Mesodermal cell (in vitro differentiated cells): Measurements from ENCODE around the gene PRND.
"Not testable (repeated sequence)": the region's sequence is repeated elsewhere in the genome, so short reads cannot be mapped to it uniquely, and the experiment has no call there.

Experiments
- H3K27ac ChIP-seq: 2 replicates; pipeline ENCODE4 v1.7.0; 2013; ENCODE audit warnings: mild to moderate bottlenecking, low read depth, low read length, moderate library complexity; ENCODE audit not compliant: severe bottlenecking
- H3K36me3 ChIP-seq: 2 replicates; pipeline ENCODE4 v1.7.1; 2013; ENCODE audit warnings: mild to moderate bottlenecking, low read length, moderate library complexity; ENCODE audit not compliant: control insufficient read depth, insufficient read depth
- H3K4me1 ChIP-seq: one replicate; pipeline ENCODE4 v1.7.1; 2013; ENCODE audit warnings: mild to moderate bottlenecking, low read length; ENCODE audit not compliant: insufficient read depth, control insufficient read depth, poor library complexity, severe bottlenecking
- H3K4me3 ChIP-seq: 2 replicates; pipeline ENCODE4 v1.7.0; 2013; ENCODE audit warnings: low read length, control low read depth, mild to moderate bottlenecking; ENCODE audit not compliant: insufficient read depth, poor library complexity, severe bottlenecking; ENCODE audit errors: extremely low read depth
- H3K9me3 ChIP-seq: 2 replicates; pipeline ENCODE4 v1.7.1; 2013; ENCODE audit warnings: mild to moderate bottlenecking, low read length, moderate library complexity; ENCODE audit not compliant: control insufficient read depth
- WGBS, 2 experiments: methylation state at CpG; one replicate each; pipeline ENCODE4 v1.1.5; 2013; ENCODE audit warnings: missing lambda C conversion rate in 2 of 2; ENCODE audit not compliant: insufficient coverage in 2 of 2; 5-methylcytosine and 5-hydroxymethylcytosine counted together

The PRND gene

DNA sequence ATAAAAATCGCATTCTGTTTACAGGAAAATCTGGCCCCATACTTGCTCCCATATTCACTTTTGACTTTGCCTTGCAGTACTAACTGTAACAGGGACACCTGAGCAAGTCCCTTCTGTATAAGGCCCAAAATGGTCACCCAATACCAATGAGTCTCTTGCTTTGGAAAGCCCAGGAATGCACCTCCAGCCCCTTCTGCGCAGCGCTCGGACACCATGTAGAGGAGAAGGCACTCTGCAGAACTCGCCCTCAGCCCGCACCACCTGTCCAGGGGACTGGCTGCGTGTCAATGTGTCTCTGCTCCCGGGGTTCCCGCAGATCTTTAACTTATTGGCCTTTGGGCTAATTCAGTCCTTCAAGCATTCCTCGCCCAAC lies 746 bp upstream of the PRND start:
- H3K9me3 ChIP-seq = no peaks in the 10 kb centered on the region
- WGBS, 2 experiments = 53 to 62% methylated on average over 9 to 10 of the region's 10 CpGs
- no peaks in the 10 kb centered on the region for H3K4me1 ChIP-seq
- no peak overlapping the region for H3K4me3 ChIP-seq
- no peak overlapping the region for H3K27ac ChIP-seq
- H3K36me3 ChIP-seq = no peaks in the 10 kb centered on the region

DNA sequence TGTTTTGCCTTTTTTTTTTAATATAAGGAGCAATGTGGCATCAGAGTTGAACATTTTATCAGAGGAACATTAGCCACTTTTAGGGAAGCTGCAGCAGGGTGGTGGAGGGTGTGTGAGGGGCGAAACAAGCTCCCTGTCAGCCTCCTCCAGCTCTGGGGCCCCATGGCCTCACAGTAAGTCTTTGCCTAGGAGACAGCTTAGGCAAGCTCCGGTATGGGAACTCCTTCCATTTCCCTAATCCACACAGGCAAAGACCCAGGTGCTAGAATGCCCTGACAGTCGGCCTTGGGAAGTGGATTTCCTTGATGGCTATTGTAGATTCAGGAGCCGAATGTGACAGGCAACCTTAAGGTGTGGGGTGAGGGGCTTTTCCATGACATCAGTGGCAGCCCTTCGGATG lies 862 bp downstream of the PRND start:
- Histone ChIP-seq H3K27ac (no peak overlapping the region), H3K4me1 (no peaks in the 10 kb centered on the region), H3K9me3 (no peaks in the 10 kb centered on the region), H3K36me3 (no peaks in the 10 kb centered on the region), H3K4me3 (no peak overlapping the region)
- WGBS, 2 experiments = 83 to 94% methylated on average over 2 to 3 of the region's 5 CpGs

DNA sequence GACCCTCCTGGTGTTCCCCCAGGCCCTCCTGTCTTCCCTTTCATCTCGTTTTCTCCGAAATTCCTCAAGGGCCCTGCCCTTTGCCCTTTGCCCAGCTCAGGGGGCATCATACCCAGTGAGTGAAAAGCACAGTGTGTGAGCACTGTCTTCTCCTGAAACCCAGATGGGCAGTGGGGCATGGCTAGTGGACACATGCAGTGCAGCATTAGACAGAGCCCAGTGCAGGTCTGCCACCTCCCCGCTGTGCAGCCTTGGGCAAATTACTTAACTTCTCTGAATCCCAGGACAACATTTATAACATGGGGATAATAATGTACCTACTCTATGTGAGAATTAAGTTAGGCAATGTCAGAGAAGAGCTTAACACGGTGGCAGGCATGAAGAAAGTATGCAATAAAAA lies 1.3 kb downstream of the PRND start:
- Histone ChIP-seq H3K4me3 (no peak overlapping the region), H3K4me1 (no peaks in the 10 kb centered on the region), H3K9me3 (no peaks in the 10 kb centered on the region), H3K27ac (no peak overlapping the region), H3K36me3 (no peaks in the 10 kb centered on the region)
- 77 to 95% methylated on average over 3 of the region's 4 CpGs for WGBS, 2 experiments

DNA sequence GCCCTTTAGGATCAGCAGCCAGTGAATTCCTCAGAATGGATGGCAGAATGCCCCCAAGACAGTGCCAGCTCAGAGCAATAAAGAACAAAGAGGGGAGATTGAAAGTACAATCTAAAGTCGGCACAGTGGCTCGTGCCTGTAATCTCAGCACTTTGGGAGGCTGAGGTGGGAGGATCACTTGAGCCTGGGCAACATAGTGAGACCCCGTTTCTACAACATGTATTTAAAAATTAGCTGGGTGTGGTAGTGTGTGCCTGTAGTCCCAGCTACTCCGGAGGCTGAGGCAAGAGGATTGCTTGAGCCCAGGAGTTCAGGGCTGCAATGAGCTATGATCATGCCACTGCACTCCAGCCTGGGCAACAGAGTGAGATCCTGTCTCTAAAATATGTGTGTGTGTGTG lies 1.8 kb downstream of the PRND start:
- H3K9me3 ChIP-seq, H3K4me3 ChIP-seq, H3K4me1 ChIP-seq, H3K36me3 ChIP-seq, H3K27ac ChIP-seq: not testable (repeated sequence)
- 93 to 100% methylated on average over 3 to 4 of the region's 4 CpGs for WGBS, 2 experiments

DNA sequence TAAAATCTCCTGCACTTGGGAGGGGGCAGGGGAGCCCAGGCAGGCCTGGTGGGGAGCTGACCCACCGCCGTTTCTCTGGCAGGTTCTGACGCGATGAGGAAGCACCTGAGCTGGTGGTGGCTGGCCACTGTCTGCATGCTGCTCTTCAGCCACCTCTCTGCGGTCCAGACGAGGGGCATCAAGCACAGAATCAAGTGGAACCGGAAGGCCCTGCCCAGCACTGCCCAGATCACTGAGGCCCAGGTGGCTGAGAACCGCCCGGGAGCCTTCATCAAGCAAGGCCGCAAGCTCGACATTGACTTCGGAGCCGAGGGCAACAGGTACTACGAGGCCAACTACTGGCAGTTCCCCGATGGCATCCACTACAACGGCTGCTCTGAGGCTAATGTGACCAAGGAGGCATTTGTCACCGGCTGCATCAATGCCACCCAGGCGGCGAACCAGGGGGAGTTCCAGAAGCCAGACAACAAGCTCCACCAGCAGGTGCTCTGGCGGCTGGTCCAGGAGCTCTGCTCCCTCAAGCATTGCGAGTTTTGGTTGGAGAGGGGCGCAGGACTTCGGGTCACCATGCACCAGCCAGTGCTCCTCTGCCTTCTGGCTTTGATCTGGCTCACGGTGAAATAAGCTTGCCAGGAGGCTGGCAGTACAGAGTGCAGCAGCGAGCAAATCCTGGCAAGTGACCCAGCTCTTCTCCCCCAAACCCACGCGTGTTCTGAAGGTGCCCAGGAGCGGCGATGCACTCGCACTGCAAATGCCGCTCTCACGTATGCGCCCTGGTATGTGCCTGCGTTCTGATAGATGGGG lies 3.0 kb downstream of the PRND start:
- Histone ChIP-seq H3K4me3 (no peak overlapping the region), H3K4me1 (no peaks in the 10 kb centered on the region), H3K9me3 (no peaks in the 10 kb centered on the region), H3K27ac (no peak overlapping the region), H3K36me3 (no peaks in the 10 kb centered on the region)
- 89 to 90% methylated on average over 31 to 34 of the region's 34 CpGs for WGBS, 2 experiments

DNA sequence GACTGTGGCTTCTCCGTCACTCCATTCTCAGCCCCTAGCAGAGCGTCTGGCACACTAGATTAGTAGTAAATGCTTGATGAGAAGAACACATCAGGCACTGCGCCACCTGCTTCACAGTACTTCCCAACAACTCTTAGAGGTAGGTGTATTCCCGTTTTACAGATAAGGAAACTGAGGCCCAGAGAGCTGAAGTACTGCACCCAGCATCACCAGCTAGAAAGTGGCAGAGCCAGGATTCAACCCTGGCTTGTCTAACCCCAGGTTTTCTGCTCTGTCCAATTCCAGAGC lies 3.5 kb downstream of the PRND start:
- Histone ChIP-seq H3K4me3 (no peak overlapping the region), H3K9me3 (no peaks in the 10 kb centered on the region), H3K4me1 (no peaks in the 10 kb centered on the region), H3K27ac (no peak overlapping the region), H3K36me3 (no peaks in the 10 kb centered on the region)
- WGBS, 2 experiments = 81% methylated on average over 2 of the region's 4 CpGs; no CpG with 5 or more reads in 1 of the 2 experiments

DNA sequence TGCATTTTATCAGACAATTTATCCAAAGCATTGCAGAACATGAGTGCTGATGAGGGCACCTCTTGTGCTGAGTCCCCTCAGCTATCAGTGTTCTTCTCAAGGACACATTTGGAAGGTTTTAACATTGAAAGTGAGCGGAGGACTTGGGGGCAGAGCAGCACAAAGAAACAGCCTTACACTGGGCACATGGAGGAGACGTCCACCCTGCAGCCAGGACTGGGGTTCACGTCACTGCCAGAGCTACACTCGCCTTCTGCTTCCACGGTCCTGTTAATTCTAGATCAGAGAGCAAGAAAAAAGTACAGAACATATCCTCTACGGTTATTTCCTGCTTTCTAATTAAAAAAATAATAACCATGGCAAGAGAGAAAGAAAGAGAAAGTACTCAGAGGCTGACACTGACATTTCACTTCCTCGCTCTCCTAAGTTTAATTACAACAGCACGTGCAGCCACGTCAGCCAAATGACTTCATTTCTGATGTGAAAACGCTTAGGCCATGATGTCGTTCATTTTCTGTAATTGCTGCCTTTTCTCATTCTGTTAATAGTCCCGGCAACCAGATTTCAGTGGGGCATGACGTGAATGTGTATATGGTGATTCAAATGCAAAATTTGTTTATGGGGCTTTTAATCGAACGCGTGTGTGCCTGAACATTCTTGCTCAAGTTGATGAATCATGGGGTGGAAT lies 5.1 kb downstream of the PRND start:
- no peaks in the 10 kb centered on the region for H3K36me3 ChIP-seq
- 78 to 84% methylated on average over 11 to 16 of the region's 16 CpGs for WGBS, 2 experiments
- no peaks in the 10 kb centered on the region for H3K9me3 ChIP-seq
- H3K4me1 ChIP-seq = no peaks in the 10 kb centered on the region
- no peak overlapping the region for H3K27ac ChIP-seq
- no peak overlapping the region for H3K4me3 ChIP-seq

DNA sequence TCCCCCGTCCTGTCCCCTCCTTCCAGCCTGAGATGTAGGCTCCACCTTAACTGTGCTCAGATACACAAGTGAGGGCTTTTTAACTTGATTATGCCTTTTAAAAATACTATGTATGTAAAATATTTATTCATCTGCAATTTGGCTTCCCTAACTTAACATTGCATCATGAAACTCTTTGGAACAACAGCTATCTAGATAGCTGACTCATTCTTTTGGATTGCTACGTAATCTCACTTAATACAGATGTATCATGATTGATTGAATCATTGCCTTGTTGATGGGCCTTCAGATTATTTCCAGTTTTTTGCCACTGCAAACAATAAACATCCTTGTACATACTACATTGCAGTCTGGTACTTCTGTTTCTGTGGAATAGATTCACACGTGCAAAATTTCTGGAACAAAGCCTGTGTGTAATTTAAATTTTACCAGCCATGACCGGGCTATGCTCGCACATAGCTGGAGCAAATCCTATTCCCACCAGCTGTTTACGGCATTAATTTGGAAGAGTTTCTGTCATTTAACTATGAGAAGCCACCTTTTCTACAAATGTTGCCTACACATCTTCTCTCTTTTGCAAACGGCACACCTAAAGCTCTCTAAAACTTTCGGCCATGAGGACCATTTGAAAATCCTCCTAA lies 6.5 kb downstream of the PRND start:
- H3K36me3 ChIP-seq = no peaks in the 10 kb centered on the region
- H3K4me3 ChIP-seq = no peak overlapping the region
- H3K4me1 ChIP-seq = no peaks in the 10 kb centered on the region
- no peaks in the 10 kb centered on the region for H3K9me3 ChIP-seq
- H3K27ac ChIP-seq = no peak overlapping the region
- WGBS, 2 experiments = 94 to 96% methylated on average over 3 to 5 of the region's 8 CpGs

DNA sequence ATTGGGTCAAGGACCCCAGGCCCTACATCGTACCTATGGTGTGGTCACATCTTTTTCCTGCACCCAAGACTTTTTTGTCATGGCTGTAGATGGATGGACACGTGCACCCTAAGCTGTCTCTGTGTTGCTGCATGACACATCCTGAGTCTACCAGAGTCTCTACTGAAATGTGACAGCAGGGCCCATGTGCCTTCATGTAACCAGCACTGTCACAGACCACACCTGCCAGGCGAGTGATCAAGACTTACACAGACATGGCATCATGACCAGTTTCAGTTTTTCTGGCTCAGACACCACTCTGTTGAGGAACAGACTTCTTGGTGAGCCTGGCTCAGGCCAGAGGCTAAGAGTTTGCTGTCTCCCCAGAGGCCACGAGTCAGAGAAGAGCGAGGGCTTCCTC lies 7.6 kb downstream of the PRND start:
- whole genome bisulfite sequencing, 2 experiments = 82 to 83% methylated on average over 5 of the region's 5 CpGs
- no peaks in the 10 kb centered on the region for H3K4me1 ChIP-seq
- H3K4me3 ChIP-seq = no peak overlapping the region
- H3K27ac ChIP-seq = no peak overlapping the region
- no peaks in the 10 kb centered on the region for H3K9me3 ChIP-seq
- no peaks in the 10 kb centered on the region for H3K36me3 ChIP-seq

DNA sequence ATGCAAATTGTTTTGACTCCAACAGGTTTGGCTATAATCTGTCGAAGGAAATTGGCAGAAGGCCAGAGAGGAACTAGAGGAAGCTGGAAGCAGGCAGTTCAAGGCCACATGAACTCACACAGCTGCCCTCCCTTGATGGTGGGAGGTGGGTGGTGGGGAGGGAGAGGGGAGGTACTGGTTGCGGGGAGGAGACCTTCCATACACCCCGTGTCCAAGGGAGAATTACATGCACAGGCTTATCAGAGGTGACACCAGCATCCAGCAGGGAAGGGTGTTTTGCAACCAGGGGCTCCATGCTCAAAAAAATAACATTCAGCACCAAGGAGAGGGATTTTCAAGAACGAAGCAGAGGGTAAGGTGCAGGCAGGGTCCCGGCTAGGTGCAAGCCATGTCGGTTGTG lies 9.1 kb downstream of the PRND start:
- H3K4me3 ChIP-seq = no peak overlapping the region
- WGBS, 2 experiments = 28 to 39% methylated on average over 3 to 5 of the region's 6 CpGs
- no peaks in the 10 kb centered on the region for H3K4me1 ChIP-seq
- no peaks in the 10 kb centered on the region for H3K36me3 ChIP-seq
- no peak overlapping the region for H3K27ac ChIP-seq
- no peaks in the 10 kb centered on the region for H3K9me3 ChIP-seq

DNA sequence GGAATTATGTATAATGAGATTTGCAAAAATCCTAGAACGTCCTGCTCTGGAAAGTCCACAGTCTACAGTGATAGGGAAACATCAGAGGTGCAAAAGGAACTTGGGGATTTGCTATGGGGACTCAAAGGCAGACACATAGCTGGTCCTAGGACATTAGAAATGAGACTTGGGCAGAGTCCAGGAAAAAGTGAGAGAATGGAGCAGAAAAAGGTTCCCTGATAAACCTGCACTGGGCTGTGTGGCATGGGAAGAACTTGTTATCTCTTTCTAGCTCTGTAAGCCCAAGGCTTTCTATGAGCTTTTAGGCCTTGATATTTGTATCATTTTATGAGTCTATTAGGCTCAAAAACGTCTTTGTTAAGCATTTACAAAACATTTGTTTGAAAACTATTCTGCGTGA lies 15.2 kb downstream of the PRND start:
- H3K4me3 ChIP-seq = no peak overlapping the region
- WGBS, 2 experiments = 79 to 83% methylated on average over 3 of the region's 3 CpGs

More for the DNA sequence above, 15.2 kb downstream of the PRND start:
- Histone ChIP-seq H3K27ac (no peak overlapping the region), H3K36me3 (no peaks in the 10 kb centered on the region), H3K9me3 (no peaks in the 10 kb centered on the region), H3K4me1 (no peaks in the 10 kb centered on the region)
